GM12878 (cell line): ENCODE data around the gene COL23A1. TPM values are rescaled to one million over a fixed set of nuclear protein-coding genes. Genes with fewer than 3 reads are reported as not detected.

ENCODE experiments used
- BCL11A ChIP-seq: IDR thresholded peaks from 2 replicates; pipeline ENCODE4 v1.6.1; 2011; ENCODE audit warnings: low read depth, low read length
- MEF2A ChIP-seq: IDR thresholded peaks from 2 replicates; pipeline ENCODE4 v1.6.1; 2011; ENCODE audit warnings: low read depth, mild to moderate bottlenecking, low read length, moderate library complexity; ENCODE audit not compliant: insufficient read depth
- MEF2B ChIP-seq: fragments of 450-650 bp; IDR thresholded peaks from 2 replicates; pipeline ENCODE4 v1.6.1; 2018; ENCODE audit warnings: mild to moderate bottlenecking, moderate library complexity; ENCODE audit not compliant: partially characterized antibody, poor library complexity, severe bottlenecking
- PAX5 ChIP-seq: IDR thresholded peaks from 2 replicates; pipeline ENCODE4 v1.6.1; 2011; ENCODE audit warnings: low read depth, low read length, borderline replicate concordance
- RBBP5 ChIP-seq: fragments of 200-600 bp; sonication (generic); conservative IDR thresholded peaks from 2 replicates; pipeline ENCODE4 v1.6.1; 2016
- ZNF217 ChIP-seq: fragments of 450-650 bp; IDR thresholded peaks from 2 replicates; pipeline ENCODE4 v1.6.1; 2017; ENCODE audit warnings: antibody characterized with exemption, mild to moderate bottlenecking
- ZNF274 ChIP-seq: IDR thresholded peaks from one replicate; pipeline ENCODE4 v1.8.0; 2011; ENCODE audit not compliant: insufficient read length, insufficient read depth
- ZNF622 ChIP-seq: fragments of 450-650 bp; IDR thresholded peaks from 2 replicates; pipeline ENCODE4 v1.6.1; 2017; ENCODE audit warnings: mild to moderate bottlenecking, inconsistent platforms
- polyA plus RNA-seq, 11 experiments: library from polyadenylated mRNA; depleted of rRNA in 4 of 11; unstranded in 6 of 11; stranded (reverse) in 5 of 11; fragments of >200 nt; fragmentation: Nextera tagmentation in 4 of 11; fragmentation: Illumina TruSeq in 1 of 11; extraction: Ambion mirVana in 4 of 11; extraction: Trizol in 1 of 11; gene quantifications; 1 replicate in 1 of 11; 2 replicates in 10 of 11; pipeline versions ENCODE4 v1.2.1 to v1.2.3, GENCODE V29; 2011 to 2016; ENCODE audit warnings: inconsistent platforms in 2 of 11, missing spikeins in 2 of 11, low read depth in 1 of 11
- total RNA-seq, 4 experiments: library from RNA; depleted of rRNA in 3 of 4; stranded (reverse); fragments of >200 nt in 3 of 4; fragmentation: Illumina TruSeq in 1 of 4; extraction: Trizol in 1 of 4; gene quantifications; 2 replicates each; pipeline versions ENCODE4 v1.2.1 to v1.2.3, GENCODE V29; 2013 to 2021
- TF ChIP-seq, protein P1 (sequence below): fragments of 450-650 bp; IDR thresholded peaks from 2 replicates; pipeline ENCODE4 v1.6.1; 2017; ENCODE audit warnings: mild to moderate bottlenecking, low read depth, inconsistent platforms; ENCODE audit not compliant: poor library complexity, severe bottlenecking
- TF ChIP-seq, protein P2 (sequence below): fragments of 450-650 bp; IDR thresholded peaks from 2 replicates; pipeline ENCODE4 v1.6.1; 2016; ENCODE audit warnings: mild to moderate bottlenecking, moderate library complexity, borderline replicate concordance
- TF ChIP-seq, protein P3 (sequence below), 3 experiments: IDR thresholded peaks in 2 of 3; conservative IDR thresholded peaks in 1 of 3; 2 replicates each; pipeline ENCODE4 v1.5.1; 2011; ENCODE audit warnings: low read depth in 3 of 3, low read length in 3 of 3, mild to moderate bottlenecking in 3 of 3, control low read depth in 2 of 3, moderate library complexity in 2 of 3, inconsistent platforms in 1 of 3, mixed read lengths in 1 of 3; ENCODE audit not compliant: control insufficient read depth in 2 of 3, insufficient read depth in 1 of 3; ENCODE audit errors: extremely low read depth in 1 of 3

The COL23A1 gene
- total and polyA plus RNA-seq, 10 of the 15 experiments (the other 5 are each of a cell fraction or from before 2014, with no cell fraction given), result 0.03 to 0.83 (median 0.09) TPM; not detected in 5

DNA sequence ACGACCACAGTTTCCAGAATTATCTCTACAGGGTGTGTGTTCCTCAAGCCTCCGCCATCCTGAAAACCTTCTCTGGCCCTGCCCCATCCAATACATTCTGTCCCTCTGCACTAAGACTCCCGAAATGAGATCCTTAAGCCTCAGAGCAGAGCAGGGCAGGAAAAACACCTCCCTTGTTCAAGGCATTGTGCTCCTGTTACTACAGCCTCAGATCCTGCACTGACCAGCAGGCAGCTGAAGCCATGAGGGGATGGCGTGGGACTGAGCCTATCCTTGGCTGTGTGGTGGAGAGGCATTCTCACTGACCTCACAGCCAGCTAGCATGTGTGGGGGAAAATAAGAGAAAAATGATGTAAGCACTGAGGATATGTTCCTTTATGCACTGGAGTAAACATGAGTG lies 250.9 kb downstream of the COL23A1 start (continued):
- TF ChIP-seq, protein P1, sequence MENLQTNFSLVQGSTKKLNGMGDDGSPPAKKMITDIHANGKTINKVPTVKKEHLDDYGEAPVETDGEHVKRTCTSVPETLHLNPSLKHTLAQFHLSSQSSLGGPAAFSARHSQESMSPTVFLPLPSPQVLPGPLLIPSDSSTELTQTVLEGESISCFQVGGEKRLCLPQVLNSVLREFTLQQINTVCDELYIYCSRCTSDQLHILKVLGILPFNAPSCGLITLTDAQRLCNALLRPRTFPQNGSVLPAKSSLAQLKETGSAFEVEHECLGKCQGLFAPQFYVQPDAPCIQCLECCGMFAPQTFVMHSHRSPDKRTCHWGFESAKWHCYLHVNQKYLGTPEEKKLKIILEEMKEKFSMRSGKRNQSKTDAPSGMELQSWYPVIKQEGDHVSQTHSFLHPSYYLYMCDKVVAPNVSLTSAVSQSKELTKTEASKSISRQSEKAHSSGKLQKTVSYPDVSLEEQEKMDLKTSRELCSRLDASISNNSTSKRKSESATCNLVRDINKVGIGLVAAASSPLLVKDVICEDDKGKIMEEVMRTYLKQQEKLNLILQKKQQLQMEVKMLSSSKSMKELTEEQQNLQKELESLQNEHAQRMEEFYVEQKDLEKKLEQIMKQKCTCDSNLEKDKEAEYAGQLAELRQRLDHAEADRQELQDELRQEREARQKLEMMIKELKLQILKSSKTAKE, result no peak
- TF ChIP-seq RBBP5 (no peak), ZNF622 (no peak), PAX5 (no peak), MEF2A (no peak), ZNF274 (no peak), BCL11A (no peak), MEF2B (no peak), ZNF217 (no peak)
- TF ChIP-seq, protein P2, sequence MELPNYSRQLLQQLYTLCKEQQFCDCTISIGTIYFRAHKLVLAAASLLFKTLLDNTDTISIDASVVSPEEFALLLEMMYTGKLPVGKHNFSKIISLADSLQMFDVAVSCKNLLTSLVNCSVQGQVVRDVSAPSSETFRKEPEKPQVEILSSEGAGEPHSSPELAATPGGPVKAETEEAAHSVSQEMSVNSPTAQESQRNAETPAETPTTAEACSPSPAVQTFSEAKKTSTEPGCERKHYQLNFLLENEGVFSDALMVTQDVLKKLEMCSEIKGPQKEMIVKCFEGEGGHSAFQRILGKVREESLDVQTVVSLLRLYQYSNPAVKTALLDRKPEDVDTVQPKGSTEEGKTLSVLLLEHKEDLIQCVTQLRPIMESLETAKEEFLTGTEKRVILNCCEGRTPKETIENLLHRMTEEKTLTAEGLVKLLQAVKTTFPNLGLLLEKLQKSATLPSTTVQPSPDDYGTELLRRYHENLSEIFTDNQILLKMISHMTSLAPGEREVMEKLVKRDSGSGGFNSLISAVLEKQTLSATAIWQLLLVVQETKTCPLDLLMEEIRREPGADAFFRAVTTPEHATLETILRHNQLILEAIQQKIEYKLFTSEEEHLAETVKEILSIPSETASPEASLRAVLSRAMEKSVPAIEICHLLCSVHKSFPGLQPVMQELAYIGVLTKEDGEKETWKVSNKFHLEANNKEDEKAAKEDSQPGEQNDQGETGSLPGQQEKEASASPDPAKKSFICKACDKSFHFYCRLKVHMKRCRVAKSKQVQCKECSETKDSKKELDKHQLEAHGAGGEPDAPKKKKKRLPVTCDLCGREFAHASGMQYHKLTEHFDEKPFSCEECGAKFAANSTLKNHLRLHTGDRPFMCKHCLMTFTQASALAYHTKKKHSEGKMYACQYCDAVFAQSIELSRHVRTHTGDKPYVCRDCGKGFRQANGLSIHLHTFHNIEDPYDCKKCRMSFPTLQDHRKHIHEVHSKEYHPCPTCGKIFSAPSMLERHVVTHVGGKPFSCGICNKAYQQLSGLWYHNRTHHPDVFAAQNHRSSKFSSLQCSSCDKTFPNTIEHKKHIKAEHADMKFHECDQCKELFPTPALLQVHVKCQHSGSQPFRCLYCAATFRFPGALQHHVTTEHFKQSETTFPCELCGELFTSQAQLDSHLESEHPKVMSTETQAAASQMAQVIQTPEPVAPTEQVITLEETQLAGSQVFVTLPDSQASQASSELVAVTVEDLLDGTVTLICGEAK, result no peak
- TF ChIP-seq, protein P3, sequence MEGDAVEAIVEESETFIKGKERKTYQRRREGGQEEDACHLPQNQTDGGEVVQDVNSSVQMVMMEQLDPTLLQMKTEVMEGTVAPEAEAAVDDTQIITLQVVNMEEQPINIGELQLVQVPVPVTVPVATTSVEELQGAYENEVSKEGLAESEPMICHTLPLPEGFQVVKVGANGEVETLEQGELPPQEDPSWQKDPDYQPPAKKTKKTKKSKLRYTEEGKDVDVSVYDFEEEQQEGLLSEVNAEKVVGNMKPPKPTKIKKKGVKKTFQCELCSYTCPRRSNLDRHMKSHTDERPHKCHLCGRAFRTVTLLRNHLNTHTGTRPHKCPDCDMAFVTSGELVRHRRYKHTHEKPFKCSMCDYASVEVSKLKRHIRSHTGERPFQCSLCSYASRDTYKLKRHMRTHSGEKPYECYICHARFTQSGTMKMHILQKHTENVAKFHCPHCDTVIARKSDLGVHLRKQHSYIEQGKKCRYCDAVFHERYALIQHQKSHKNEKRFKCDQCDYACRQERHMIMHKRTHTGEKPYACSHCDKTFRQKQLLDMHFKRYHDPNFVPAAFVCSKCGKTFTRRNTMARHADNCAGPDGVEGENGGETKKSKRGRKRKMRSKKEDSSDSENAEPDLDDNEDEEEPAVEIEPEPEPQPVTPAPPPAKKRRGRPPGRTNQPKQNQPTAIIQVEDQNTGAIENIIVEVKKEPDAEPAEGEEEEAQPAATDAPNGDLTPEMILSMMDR (IDR thresholded peaks at IDR 0.05 in 2 of 3, conservative IDR thresholded peaks at IDR 0.05 in 1 of 3; ENCODE audit: control insufficient read depth in 2 of 3, extremely low read depth in 1 of 3, insufficient read depth in 1 of 3, low read depth in 3 of 3, low read length in 3 of 3), result no peak
